Choroid plexus epithelial cell (primary cell): ENCODE results near the gene UBE2I.

Experiments
- DNase-seq: peaks from one replicate; pipeline ENCODE4 v3.0.0-alpha.2; 2010; ENCODE audit warnings: low read depth
- H3K4me3 ChIP-seq: 2 replicates; pipeline ENCODE4 v1.5.1; 2011; ENCODE audit warnings: low read depth, mild to moderate bottlenecking, control low read depth, low read length, moderate library complexity
- CTCF ChIP-seq: conservative IDR thresholded peaks from 2 replicates; pipeline ENCODE4 v1.5.1; 2011; ENCODE audit warnings: low read depth, mild to moderate bottlenecking, control low read depth, inconsistent platforms, low read length, moderate library complexity

UBE2I gene

GRCh38 chr16:1308977-1309885 lies at the start of gene UBE2I:
Gene UBE2I, plus strand, starts transcription at chr16:1309636. Its CDS starts 4,395 bp downstream, at chr16:1314031.
- DNase-seq = peak; percentile 99
- H3K4me3 ChIP-seq = peak within 1 kb of the TSS; percentile 74
- no peak for TF ChIP-seq CTCF

- no peak for TF ChIP-seq CTCF
- no peak for DNase-seq
- H3K4me3 ChIP-seq = no peak overlapping the region
Observed at GRCh38 chr16:1259760-1260068, 49.7 kb upstream of the UBE2I start.

- TF ChIP-seq CTCF = no peak
- H3K4me3 ChIP-seq = no peak overlapping the region
- no peak for DNase-seq
Observed at GRCh38 chr16:1260101-1260680, 49.2 kb upstream of the UBE2I start.

- no peak overlapping the region for H3K4me3 ChIP-seq
- DNase-seq = no peak
- no peak for TF ChIP-seq CTCF
Observed at GRCh38 chr16:1261131-1261892, 48.1 kb upstream of the UBE2I start.

- DNase-seq = no peak
- no peak for TF ChIP-seq CTCF
- no peak overlapping the region for H3K4me3 ChIP-seq
Observed at GRCh38 chr16:1262210-1262845, 47.1 kb upstream of the UBE2I start.

- DNase-seq = no peak
- H3K4me3 ChIP-seq = no peak overlapping the region
- TF ChIP-seq CTCF = no peak
Observed at GRCh38 chr16:1262846-1263221, 46.6 kb upstream of the UBE2I start.
